NT2/D1 (cell line): ENCODE results near the gene CHST8.

Source experiments
- SUZ12 ChIP-seq: IDR thresholded peaks from 2 replicates; pipeline ENCODE4 v1.6.1; 2011; ENCODE audit not compliant: insufficient read length, insufficient read depth; ENCODE audit errors: extremely low read depth
- ZNF274 ChIP-seq: IDR thresholded peaks from 2 replicates; pipeline ENCODE4 v1.6.1; 2011; ENCODE audit warnings: mild to moderate bottlenecking, low read depth, low read length

DNA sequence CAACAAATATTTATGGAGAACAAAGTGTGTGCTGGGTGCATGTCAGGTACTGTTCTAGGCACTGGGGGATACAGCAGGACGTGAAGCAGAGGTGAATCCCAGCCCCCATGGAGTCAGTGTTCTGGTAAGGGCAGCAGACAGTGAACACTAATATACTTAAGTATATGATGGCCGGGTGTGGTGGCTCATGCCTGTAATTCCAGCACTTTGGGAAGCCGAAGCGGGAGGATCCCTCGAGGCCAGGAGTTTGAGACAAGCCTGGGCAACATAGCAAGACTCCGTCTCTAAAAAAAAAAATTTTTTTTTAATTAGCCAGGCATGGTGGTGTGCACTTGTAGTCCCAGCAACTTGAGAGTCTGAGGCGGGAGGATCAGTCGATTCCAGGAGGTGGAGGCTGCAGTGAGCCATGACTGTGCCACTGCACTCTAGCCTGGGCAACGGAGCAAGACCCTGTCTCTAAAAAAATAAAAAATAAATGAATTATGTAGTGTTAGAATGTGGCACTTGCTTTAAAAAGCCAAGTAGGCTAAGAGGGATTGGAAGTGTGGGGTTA is 22.6 kb downstream of the CHST8 start:
- TF ChIP-seq ZNF274 (no peak), SUZ12 (no peak)
